CD14-positive monocyte (primary cell): ENCODE results near the gene FBXL16. TPM values are rescaled to one million over a fixed set of nuclear protein-coding genes. Genes with fewer than 3 reads are reported as not detected.

Source experiments
- DNase-seq, 3 donors: peaks; one replicate each; pipeline ENCODE4 v3.0.0-alpha.2; 2011 to 2022
- H2AFZ ChIP-seq: 2 replicates; pipeline ENCODE4 v1.6.0; 2012; ENCODE audit warnings: mild to moderate bottlenecking, low read depth, low read length, inconsistent platforms; ENCODE audit not compliant: insufficient read depth, poor library complexity, severe bottlenecking
- H3K27ac ChIP-seq, 2 donors: 1 replicate in 1 of 2; 2 replicates in 1 of 2; pipeline ENCODE4 v1.5.1; 2012 to 2013; ENCODE audit warnings: low read length in 2 of 2, control low read depth in 1 of 2, inconsistent platforms in 1 of 2, low read depth in 1 of 2, mild to moderate bottlenecking in 1 of 2
- H3K27me3 ChIP-seq, 2 donors: one replicate each; pipeline versions ENCODE4 v1.6.0 to v1.6.1; 2011 to 2013; ENCODE audit warnings: low read length in 2 of 2; ENCODE audit not compliant: control insufficient read depth in 2 of 2, insufficient read depth in 2 of 2
- H3K36me3 ChIP-seq, 2 donors: replicated peaks in 1 of 2; 1 replicate in 1 of 2; 2 replicates in 1 of 2; pipeline versions ENCODE4 v1.5.1 to v1.6.1; 2012 to 2013; ENCODE audit warnings: low read length in 2 of 2, control low read depth in 1 of 2, inconsistent platforms in 1 of 2, mild to moderate bottlenecking in 1 of 2; ENCODE audit not compliant: insufficient read depth in 2 of 2, control insufficient read depth in 1 of 2
- H3K4me1 ChIP-seq, 2 donors: 1 replicate in 1 of 2; 2 replicates in 1 of 2; pipeline versions ENCODE4 v1.5.1 to v1.6.1; 2012 to 2013; ENCODE audit warnings: low read length in 2 of 2, control low read depth in 1 of 2, inconsistent platforms in 1 of 2, mild to moderate bottlenecking in 1 of 2, moderate library complexity in 1 of 2; ENCODE audit not compliant: insufficient read depth in 2 of 2, control insufficient read depth in 1 of 2
- H3K4me2 ChIP-seq: replicated peaks from 2 replicates; pipeline ENCODE3; 2012; ENCODE audit warnings: low read length, moderate library complexity, mild to moderate bottlenecking; ENCODE audit not compliant: poor library complexity, severe bottlenecking; ENCODE audit errors: extremely low read depth
- H3K4me3 ChIP-seq, 3 experiments: fragments of 200-600 bp in 1 of 3; sonication (generic) in 1 of 3; replicated peaks in 1 of 3; 1 replicate in 2 of 3; 2 replicates in 1 of 3; pipeline ENCODE4 v1.5.1; 2011 to 2013; ENCODE audit warnings: low read length in 3 of 3, mild to moderate bottlenecking in 3 of 3, control low read depth in 2 of 3, low read depth in 2 of 3, inconsistent platforms in 1 of 3, moderate library complexity in 1 of 3
- H3K79me2 ChIP-seq: 2 replicates; pipeline ENCODE4 v1.6.0; 2012; ENCODE audit warnings: mild to moderate bottlenecking, control low read depth, inconsistent platforms, low read length, moderate library complexity; ENCODE audit not compliant: insufficient read depth
- H3K9ac ChIP-seq: 2 replicates; pipeline ENCODE4 v1.6.0; 2017; ENCODE audit warnings: low read length, mild to moderate bottlenecking; ENCODE audit not compliant: insufficient read depth, poor library complexity, severe bottlenecking
- H3K9me3 ChIP-seq, 2 donors: replicated peaks in 1 of 2; 1 replicate in 1 of 2; 2 replicates in 1 of 2; pipeline versions ENCODE4 v1.5.1 to v1.6.1; 2012 to 2013; ENCODE audit warnings: low read length in 2 of 2, control low read depth in 1 of 2; ENCODE audit not compliant: control insufficient read depth in 1 of 2, insufficient read depth in 1 of 2
- H4K20me1 ChIP-seq: 2 replicates; pipeline ENCODE4 v1.6.0; 2012; ENCODE audit warnings: mild to moderate bottlenecking, low read length, control low read depth, moderate library complexity; ENCODE audit not compliant: insufficient read depth
- H3K27ac Mint-ChIP-seq, 7 donors: one replicate each; pipeline ENCODE4 v1.8.0; 2020; ENCODE audit warnings: mild to moderate bottlenecking in 7 of 7, mixed read lengths in 7 of 7, moderate library complexity in 6 of 7, inconsistent platforms in 2 of 7
- H3K27me3 Mint-ChIP-seq, 3 donors: one replicate each; pipeline ENCODE4 v1.8.0; 2021 to 2022; ENCODE audit warnings: low read depth in 3 of 3, mild to moderate bottlenecking in 3 of 3, mixed read lengths in 3 of 3, moderate library complexity in 3 of 3, inconsistent platforms in 1 of 3
- H3K36me3 Mint-ChIP-seq, 2 donors: one replicate each; pipeline ENCODE4 v1.8.0; 2020; ENCODE audit warnings: mixed read lengths in 2 of 2, inconsistent platforms in 1 of 2, mild to moderate bottlenecking in 1 of 2
- H3K4me1 Mint-ChIP-seq: one replicate; pipeline ENCODE4 v1.8.0; 2020; ENCODE audit warnings: mild to moderate bottlenecking, mixed read lengths
- H3K4me3 Mint-ChIP-seq, 2 donors: one replicate each; pipeline ENCODE4 v1.8.0; 2020; ENCODE audit warnings: mild to moderate bottlenecking in 2 of 2, mixed read lengths in 2 of 2, moderate library complexity in 1 of 2
- H3K9me3 Mint-ChIP-seq, 7 donors: one replicate each; pipeline ENCODE4 v1.8.0; 2020 to 2022; ENCODE audit warnings: mixed read lengths in 7 of 7, mild to moderate bottlenecking in 6 of 7, moderate library complexity in 6 of 7, inconsistent platforms in 2 of 7
- WGBS: methylation state at CpG from one replicate; pipeline ENCODE4 v1.1.5; 2013; ENCODE audit warnings: missing lambda C conversion rate; ENCODE audit not compliant: insufficient coverage; 5-methylcytosine and 5-hydroxymethylcytosine counted together
- intact Hi-C, 2 donors: fragments of 100-400 bp; cut with micrococcal nuclease; formaldehyde crosslinking; loops; one replicate each; pipeline versions ENCODE4 v1.15.0 to v1.15.1; 2023
- polyA plus RNA-seq, 3 donors: library from polyadenylated mRNA; depleted of rRNA in 1 of 3; unstranded in 2 of 3; stranded (reverse) in 1 of 3; fragments of 300-500 nt in 2 of 3; fragments of >200 nt in 1 of 3; fragmentation: Illumina TruSeq in 2 of 3; gene quantifications; 1 replicate in 2 of 3; 2 replicates in 1 of 3; pipeline ENCODE4 v1.2.3, GENCODE V29; 2012 to 2021
- TF ChIP-seq, protein P1 (sequence below): fragments of 200-600 bp; IDR thresholded peaks from one replicate; pipeline ENCODE4 v1.8.0; 2022; ENCODE audit warnings: antibody characterized with exemption, mild to moderate bottlenecking

FBXL16 gene
- polyA plus RNA-seq, 3 donors, result 0.28 to 1.0 (median 0.49) TPM

DNA sequence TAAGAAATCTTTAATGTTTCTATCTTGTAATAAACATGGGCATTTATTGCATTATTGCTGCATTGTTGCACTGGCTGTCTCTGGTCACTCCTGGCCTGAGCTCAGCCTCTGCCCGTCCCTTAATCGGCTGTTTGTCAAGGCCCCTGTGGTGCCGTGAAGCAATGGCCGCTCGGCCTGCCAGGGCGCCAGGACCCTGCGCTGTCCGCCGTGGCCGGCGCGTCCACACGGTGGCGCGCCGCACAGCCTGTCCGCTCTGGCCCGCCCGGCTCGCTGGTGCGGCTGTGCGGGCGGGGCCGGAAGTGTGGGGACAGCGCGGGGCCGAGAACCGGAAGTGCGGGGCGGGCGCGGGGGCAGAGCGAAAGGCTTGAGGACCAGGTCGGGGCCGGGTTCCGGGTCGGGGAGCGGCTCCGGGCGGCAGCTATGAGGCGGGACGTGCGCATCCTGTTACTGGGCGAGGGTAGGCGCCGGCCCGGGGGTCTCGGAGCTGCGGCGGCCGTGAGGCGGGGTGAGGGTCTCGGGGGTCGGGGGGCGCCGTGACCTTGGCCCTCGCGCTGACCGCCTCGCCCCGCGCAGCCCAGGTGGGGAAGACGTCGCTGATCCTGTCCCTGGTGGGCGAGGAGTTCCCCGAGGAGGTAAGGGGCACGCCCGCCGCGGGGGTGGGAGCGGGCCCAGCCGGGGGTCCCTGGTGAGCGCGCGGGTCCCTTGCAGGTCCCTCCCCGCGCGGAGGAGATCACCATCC lies 37.7 kb downstream of the FBXL16 start, which contains the start of gene RHOT2:
TSS of gene RHOT2 (plus strand) at position 353 of the 739 bp plus-strand sequence. CDS start at position 421, 68 bp downstream.
- Histone ChIP-seq H3K27me3 (no peaks in the 10 kb centered on the region), H3K4me1 (peaks cover 17 to 21% of the 10 kb centered on the region in 2 donors), H3K9ac (peak within 1 kb of the TSS; percentile 83), H4K20me1 (peaks cover 37% of the 10 kb centered on the region), H3K9me3 (no peaks in the 10 kb centered on the region), H2AFZ (peak within 1 kb of the TSS; percentile 74), H3K4me3 (peak within 1 kb of the TSS; percentile 72 to 87 (median 78)), H3K36me3 (peaks cover 37 to 38% of the 10 kb centered on the region in 2 donors), H3K4me2 (peak within 1 kb of the TSS; percentile 96), H3K79me2 (peaks cover 20% of the 10 kb centered on the region), H3K27ac (peak within 1 kb of the TSS; percentile 8 to 68)
- Mint-ChIP-seq H3K27ac (peak within 1 kb of the TSS in 6 of 7 donors; percentile 49 to 80 (median 64)), H3K36me3 (peaks cover 24 to 36% of the 10 kb centered on the region in 2 donors), H3K27me3 (peaks cover 0 to 2% (median 2%) of the 10 kb centered on the region in 3 donors), H3K4me3 (peak within 1 kb of the TSS; percentile 78 to 82), H3K4me1 (peaks cover 9% of the 10 kb centered on the region), H3K9me3 (no peaks in the 10 kb centered on the region)
- WGBS, result under 1% methylated on average over 76 of the region's 78 CpGs
- peak; percentile 90 to 94 (median 93) for DNase-seq
- intact Hi-C loops, result no loop called here
- TF ChIP-seq, protein P1, sequence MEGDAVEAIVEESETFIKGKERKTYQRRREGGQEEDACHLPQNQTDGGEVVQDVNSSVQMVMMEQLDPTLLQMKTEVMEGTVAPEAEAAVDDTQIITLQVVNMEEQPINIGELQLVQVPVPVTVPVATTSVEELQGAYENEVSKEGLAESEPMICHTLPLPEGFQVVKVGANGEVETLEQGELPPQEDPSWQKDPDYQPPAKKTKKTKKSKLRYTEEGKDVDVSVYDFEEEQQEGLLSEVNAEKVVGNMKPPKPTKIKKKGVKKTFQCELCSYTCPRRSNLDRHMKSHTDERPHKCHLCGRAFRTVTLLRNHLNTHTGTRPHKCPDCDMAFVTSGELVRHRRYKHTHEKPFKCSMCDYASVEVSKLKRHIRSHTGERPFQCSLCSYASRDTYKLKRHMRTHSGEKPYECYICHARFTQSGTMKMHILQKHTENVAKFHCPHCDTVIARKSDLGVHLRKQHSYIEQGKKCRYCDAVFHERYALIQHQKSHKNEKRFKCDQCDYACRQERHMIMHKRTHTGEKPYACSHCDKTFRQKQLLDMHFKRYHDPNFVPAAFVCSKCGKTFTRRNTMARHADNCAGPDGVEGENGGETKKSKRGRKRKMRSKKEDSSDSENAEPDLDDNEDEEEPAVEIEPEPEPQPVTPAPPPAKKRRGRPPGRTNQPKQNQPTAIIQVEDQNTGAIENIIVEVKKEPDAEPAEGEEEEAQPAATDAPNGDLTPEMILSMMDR, result peak; percentile 73

- Histone ChIP-seq H3K4me2 (peak overlapping the region; percentile 96), H3K36me3 (peaks cover 30 to 31% of the 10 kb centered on the region in 2 donors), H3K9me3 (no peaks in the 10 kb centered on the region), H3K27ac (peak overlapping the region; percentile 8 to 68), H2AFZ (peak overlapping the region; percentile 74), H3K27me3 (no peaks in the 10 kb centered on the region), H3K9ac (no peak overlapping the region), H3K79me2 (peaks cover 20% of the 10 kb centered on the region), H3K4me1 (peaks cover 17 to 21% of the 10 kb centered on the region in 2 donors), H3K4me3 (peak overlapping the region in 1 of 3 experiments; percentile 87), H4K20me1 (peaks cover 30% of the 10 kb centered on the region)
- peaks cover 9% of the 10 kb centered on the region for H3K4me1 Mint-ChIP-seq
- intact Hi-C loops, result no loop called here
- peak overlapping the region; percentile 53 to 78 for H3K4me3 Mint-ChIP-seq
- no peaks in the 10 kb centered on the region for H3K9me3 Mint-ChIP-seq
- no peak for DNase-seq
- peaks cover 19 to 34% of the 10 kb centered on the region in 2 donors for H3K36me3 Mint-ChIP-seq
- H3K27ac Mint-ChIP-seq, result peak overlapping the region in 5 of 7 donors; percentile 51 to 78 (median 66)
- TF ChIP-seq, protein P1, result no peak
- 90% methylated on average over 21 of the region's 22 CpGs for WGBS
- H3K27me3 Mint-ChIP-seq, result peaks cover 0 to 2% (median 2%) of the 10 kb centered on the region in 3 donors
These were observed 38.4 kb downstream of the FBXL16 start for GRCh38 chr16:667113-667779.
